Stomach (tissue), 4 donors: ENCODE measurements around the gene SH3PXD2A.

Source experiments
- EP300 ChIP-seq: sonication (generic); formaldehyde crosslinking; IDR thresholded peaks from one replicate; pipeline ENCODE4 v1.6.1; 2017; ENCODE audit warnings: antibody characterized with exemption
- POLR2A ChIP-seq, 4 donors: fragments of 450-650 bp; IDR thresholded peaks; one replicate each; pipeline ENCODE4 v1.6.1; 2016; ENCODE audit warnings: antibody characterized with exemption in 4 of 4, control low read depth in 2 of 4, mild to moderate bottlenecking in 1 of 4, moderate library complexity in 1 of 4
- POLR2AphosphoS5 ChIP-seq, 3 donors: sonication (generic); formaldehyde crosslinking; IDR thresholded peaks; one replicate each; pipeline ENCODE4 v1.6.1; 2016; ENCODE audit warnings: antibody characterized with exemption in 3 of 3

DNA sequence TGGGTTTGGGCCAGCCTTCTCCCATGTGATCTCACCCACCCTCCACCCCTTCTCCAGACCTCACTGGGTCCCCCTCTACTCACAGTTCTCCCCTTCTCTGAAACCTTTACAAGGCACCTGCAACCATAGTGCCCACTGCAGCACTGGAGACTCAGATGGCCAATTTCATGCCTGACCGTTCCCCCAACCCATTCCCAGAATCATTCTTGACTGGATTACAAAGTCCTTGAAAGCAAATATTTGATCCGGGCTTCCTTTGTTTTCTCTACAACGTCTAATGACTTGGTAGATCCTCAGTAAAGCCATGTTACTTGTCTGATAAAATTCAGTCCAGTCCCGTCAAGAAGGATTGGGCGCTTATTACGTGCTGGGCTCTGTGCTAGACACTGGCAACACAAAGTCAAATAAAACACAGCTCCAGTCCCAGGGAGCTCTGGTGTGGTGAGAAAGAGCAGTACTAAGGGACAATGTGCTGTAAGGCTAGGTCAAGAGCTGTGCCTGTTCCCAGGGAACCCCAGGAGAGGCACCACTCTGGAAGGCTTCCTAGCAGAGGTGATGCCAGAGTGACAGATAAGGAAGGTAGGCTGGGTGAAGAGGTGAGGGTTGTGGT lies 36.5 kb downstream of the SH3PXD2A start:
- TF ChIP-seq EP300: no peak
- no peak for TF ChIP-seq POLR2A (IDR thresholded peaks at IDR 0.05)
- no peak for TF ChIP-seq POLR2AphosphoS5 (IDR thresholded peaks at IDR 0.05)
